Trophoblast cell (in vitro differentiated cells and primary cell): ENCODE results near the gene MAFB.

ENCODE experiments used
- DNase-seq, 2 donors: peaks; one replicate each; pipeline ENCODE4 v3.0.0-alpha.2; 2016
- H2AFZ ChIP-seq: 2 replicates; pipeline ENCODE4 v1.6.1; 2013; ENCODE audit warnings: low read length, moderate library complexity, mild to moderate bottlenecking; ENCODE audit not compliant: insufficient read depth, poor library complexity
- H2AK5ac ChIP-seq: 2 replicates; pipeline ENCODE4 v1.6.1; 2013; ENCODE audit warnings: mild to moderate bottlenecking, low read length
- H2BK120ac ChIP-seq: 2 replicates; pipeline ENCODE4 v1.6.1; 2013; ENCODE audit warnings: low read length, mild to moderate bottlenecking, moderate library complexity; ENCODE audit not compliant: insufficient read depth, poor library complexity
- H2BK12ac ChIP-seq: 2 replicates; pipeline ENCODE4 v1.6.1; 2013; ENCODE audit warnings: mild to moderate bottlenecking, low read length, moderate library complexity
- H2BK5ac ChIP-seq: 2 replicates; pipeline ENCODE4 v1.6.1; 2013; ENCODE audit warnings: low read length, low read depth, moderate library complexity, mild to moderate bottlenecking; ENCODE audit not compliant: poor library complexity
- H3K14ac ChIP-seq: 2 replicates; pipeline ENCODE4 v1.6.1; 2013; ENCODE audit warnings: mild to moderate bottlenecking, low read length
- H3K18ac ChIP-seq: 2 replicates; pipeline ENCODE4 v1.6.1; 2013; ENCODE audit warnings: mild to moderate bottlenecking, low read length
- H3K23ac ChIP-seq: 2 replicates; pipeline ENCODE4 v1.6.1; 2013; ENCODE audit warnings: low read length
- H3K27ac ChIP-seq: 2 replicates; pipeline ENCODE4 v1.5.1; 2013; ENCODE audit warnings: low read depth, mild to moderate bottlenecking, inconsistent platforms, low read length, moderate library complexity
- H3K27me3 ChIP-seq: 2 replicates; pipeline ENCODE4 v1.6.1; 2013; ENCODE audit warnings: inconsistent platforms, mild to moderate bottlenecking, low read length, moderate library complexity; ENCODE audit not compliant: insufficient read depth
- H3K36me3 ChIP-seq, 2 experiments: 1 replicate in 1 of 2; 2 replicates in 1 of 2; pipeline ENCODE4 v1.6.1; 2013; ENCODE audit warnings: low read length in 2 of 2, mild to moderate bottlenecking in 2 of 2, moderate library complexity in 1 of 2; ENCODE audit not compliant: insufficient read depth in 2 of 2, control insufficient read depth in 1 of 2
- H3K4ac ChIP-seq: 2 replicates; pipeline ENCODE4 v1.6.1; 2013; ENCODE audit warnings: low read depth, mild to moderate bottlenecking, low read length, moderate library complexity
- H3K4me1 ChIP-seq, 2 experiments: 1 replicate in 1 of 2; 2 replicates in 1 of 2; pipeline ENCODE4 v1.6.1; 2013; ENCODE audit warnings: low read length in 2 of 2, mild to moderate bottlenecking in 2 of 2, moderate library complexity in 1 of 2; ENCODE audit not compliant: insufficient read depth in 2 of 2, control insufficient read depth in 1 of 2
- H3K4me2 ChIP-seq: 2 replicates; pipeline ENCODE4 v1.6.1; 2013; ENCODE audit warnings: inconsistent platforms, mild to moderate bottlenecking, low read length, moderate library complexity
- H3K4me3 ChIP-seq: 2 replicates; pipeline ENCODE4 v1.5.1; 2013; ENCODE audit warnings: mild to moderate bottlenecking, low read depth, low read length, inconsistent platforms
- H3K79me1 ChIP-seq: one replicate; pipeline ENCODE4 v1.6.1; 2013; ENCODE audit warnings: low read length
- H3K79me2 ChIP-seq: 2 replicates; pipeline ENCODE4 v1.6.1; 2013; ENCODE audit warnings: low read length, mild to moderate bottlenecking; ENCODE audit not compliant: control insufficient read depth, insufficient read depth, poor library complexity
- H3K9ac ChIP-seq: 2 replicates; pipeline ENCODE4 v1.6.1; 2013; ENCODE audit warnings: mild to moderate bottlenecking, low read length
- H3K9me3 ChIP-seq: 2 replicates; pipeline ENCODE4 v1.6.1; 2013; ENCODE audit warnings: low read depth, mild to moderate bottlenecking, control low read depth, inconsistent platforms, low read length; ENCODE audit not compliant: insufficient read depth
- H4K12ac ChIP-seq: 2 replicates; pipeline ENCODE4 v1.6.1; 2013; ENCODE audit warnings: low read depth, mild to moderate bottlenecking, low read length, moderate library complexity
- H4K8ac ChIP-seq: 2 replicates; pipeline ENCODE4 v1.6.1; 2013; ENCODE audit warnings: low read depth, mild to moderate bottlenecking, low read length, moderate library complexity
- H4K91ac ChIP-seq: one replicate; pipeline ENCODE4 v1.6.1; 2013; ENCODE audit warnings: low read depth, mild to moderate bottlenecking, low read length, moderate library complexity
- WGBS: extraction: QIAGEN DNeasy Blood & Tissue Kit; methylation state at CpG from one replicate; pipeline ENCODE4 v1.1.7; 2013; ENCODE audit warnings: missing lambda C conversion rate; ENCODE audit not compliant: insufficient read length, insufficient coverage; ENCODE audit errors: extremely low coverage; 5-methylcytosine and 5-hydroxymethylcytosine counted together

Gene MAFB

DNA sequence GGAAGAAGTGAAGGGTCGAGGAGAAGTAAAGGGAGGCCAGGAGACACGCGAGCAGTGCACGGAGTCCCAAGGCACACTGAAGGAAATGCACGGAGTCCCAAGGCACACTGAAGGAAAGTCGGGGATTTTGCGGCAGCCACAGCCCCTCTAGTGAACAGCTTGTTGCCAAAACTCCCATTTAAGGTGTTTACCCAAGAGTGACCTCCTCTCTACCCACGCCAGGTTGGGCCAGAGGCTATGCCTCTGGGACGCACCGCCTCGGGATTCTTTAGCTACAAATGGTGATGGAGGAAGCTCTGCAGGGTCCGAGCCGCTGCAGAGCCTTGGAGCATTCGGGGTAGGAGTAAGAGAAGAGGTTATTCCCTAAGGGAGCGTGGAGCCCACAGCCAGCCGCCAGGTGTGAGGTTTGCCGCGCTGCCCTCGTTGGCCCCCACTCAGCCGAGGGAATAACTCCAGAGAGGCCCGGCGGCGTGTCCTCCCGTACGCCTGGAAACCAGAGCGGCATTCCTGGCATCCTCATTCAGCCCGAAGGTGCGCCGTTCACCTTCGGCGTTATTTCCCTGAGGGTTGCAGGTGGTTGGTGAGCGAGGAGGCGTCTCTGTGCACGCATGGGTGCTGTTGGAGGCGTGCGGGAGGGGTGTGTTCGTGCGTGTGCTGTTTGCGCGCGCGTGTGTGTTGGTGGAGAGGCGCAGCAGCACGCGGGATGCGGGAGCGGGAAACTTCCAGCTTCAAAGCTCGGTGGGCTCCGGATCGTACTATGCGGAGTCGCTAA is 3.4 kb upstream of the MAFB start:
- no CpG with 5 or more reads among the region's 52 CpGs for WGBS
- Histone ChIP-seq H3K23ac (no peak overlapping the region), H3K9me3 (peaks cover 9% of the 10 kb centered on the region), H4K91ac (no peak overlapping the region), H3K27ac (no peak overlapping the region), H4K8ac (no peak overlapping the region), H3K4me2 (no peak overlapping the region), H3K18ac (no peak overlapping the region), H2BK12ac (no peak overlapping the region), H2AFZ (no peak overlapping the region), H3K9ac (no peak overlapping the region), H3K36me3 (no peaks in the 10 kb centered on the region), H3K4me3 (no peak overlapping the region), H3K27me3 (peaks cover 49% of the 10 kb centered on the region), H2AK5ac (no peak overlapping the region), H2BK5ac (no peak overlapping the region), H3K4ac (no peak overlapping the region), H4K12ac (no peak overlapping the region), H2BK120ac (no peak overlapping the region), H3K4me1 (peaks cover 14 to 21% of the 10 kb centered on the region in 2 experiments), H3K79me1 (peaks cover 11% of the 10 kb centered on the region), H3K14ac (no peak overlapping the region), H3K79me2 (peaks cover 16% of the 10 kb centered on the region)
- peak; percentile 82 to 89 for DNase-seq

DNA sequence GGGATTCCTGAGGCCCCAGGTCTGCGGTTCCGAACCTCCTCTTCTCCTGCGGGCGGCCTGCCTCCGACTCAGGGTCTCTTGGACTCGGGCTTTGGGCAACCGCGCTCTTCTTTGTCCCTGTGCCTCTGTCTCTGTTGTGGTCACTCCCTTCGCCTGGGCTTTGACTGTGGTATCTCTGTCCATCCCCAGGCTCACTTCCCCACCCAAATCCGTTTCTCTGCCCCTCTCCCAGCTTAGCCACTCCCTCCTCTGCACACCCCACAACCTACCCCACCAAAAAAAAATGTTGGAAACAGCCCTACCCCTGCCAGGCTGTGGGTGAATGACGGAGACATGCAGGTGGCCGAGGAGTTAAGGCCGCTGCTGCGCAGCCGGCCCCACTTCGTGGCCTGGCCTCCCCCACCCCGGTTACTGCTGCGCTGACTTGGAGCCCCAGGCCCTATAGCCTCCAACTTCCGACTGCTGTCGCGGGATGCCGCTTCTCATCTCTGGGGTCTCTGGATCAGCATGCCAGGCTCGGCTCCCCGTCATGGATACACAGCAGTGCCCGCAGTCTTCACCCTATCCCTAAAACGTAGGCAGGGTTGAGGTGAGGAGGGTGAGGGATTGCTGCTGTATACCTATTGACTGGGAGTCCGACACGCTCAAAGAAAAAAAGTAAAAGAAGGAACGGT is 2.7 kb upstream of the MAFB start:
- H3K27me3 ChIP-seq: peaks cover 52% of the 10 kb centered on the region
- H3K4me1 ChIP-seq: peaks cover 14 to 23% of the 10 kb centered on the region in 2 experiments
- H3K27ac ChIP-seq: no peak overlapping the region
- H3K79me1 ChIP-seq: peaks cover 14% of the 10 kb centered on the region
- H3K79me2 ChIP-seq: peaks cover 19% of the 10 kb centered on the region
- H3K9ac ChIP-seq: no peak overlapping the region
- H3K36me3 ChIP-seq: no peaks in the 10 kb centered on the region
- no peak overlapping the region for H2BK5ac ChIP-seq
- no peak overlapping the region for H2AFZ ChIP-seq
- H4K12ac ChIP-seq: no peak overlapping the region
- no peak overlapping the region for H3K23ac ChIP-seq
- no peak overlapping the region for H3K4ac ChIP-seq
- no peak overlapping the region for H4K8ac ChIP-seq
- no peak overlapping the region for H4K91ac ChIP-seq
- no peak overlapping the region for H2AK5ac ChIP-seq
- H2BK120ac ChIP-seq: no peak overlapping the region
- no peak overlapping the region for H2BK12ac ChIP-seq
- H3K9me3 ChIP-seq: peaks cover 9% of the 10 kb centered on the region
- no CpG with 5 or more reads among the region's 29 CpGs for WGBS
- DNase-seq: no peak
- no peak overlapping the region for H3K14ac ChIP-seq
- H3K4me2 ChIP-seq: no peak overlapping the region
- H3K4me3 ChIP-seq: no peak overlapping the region
- H3K18ac ChIP-seq: no peak overlapping the region

DNA sequence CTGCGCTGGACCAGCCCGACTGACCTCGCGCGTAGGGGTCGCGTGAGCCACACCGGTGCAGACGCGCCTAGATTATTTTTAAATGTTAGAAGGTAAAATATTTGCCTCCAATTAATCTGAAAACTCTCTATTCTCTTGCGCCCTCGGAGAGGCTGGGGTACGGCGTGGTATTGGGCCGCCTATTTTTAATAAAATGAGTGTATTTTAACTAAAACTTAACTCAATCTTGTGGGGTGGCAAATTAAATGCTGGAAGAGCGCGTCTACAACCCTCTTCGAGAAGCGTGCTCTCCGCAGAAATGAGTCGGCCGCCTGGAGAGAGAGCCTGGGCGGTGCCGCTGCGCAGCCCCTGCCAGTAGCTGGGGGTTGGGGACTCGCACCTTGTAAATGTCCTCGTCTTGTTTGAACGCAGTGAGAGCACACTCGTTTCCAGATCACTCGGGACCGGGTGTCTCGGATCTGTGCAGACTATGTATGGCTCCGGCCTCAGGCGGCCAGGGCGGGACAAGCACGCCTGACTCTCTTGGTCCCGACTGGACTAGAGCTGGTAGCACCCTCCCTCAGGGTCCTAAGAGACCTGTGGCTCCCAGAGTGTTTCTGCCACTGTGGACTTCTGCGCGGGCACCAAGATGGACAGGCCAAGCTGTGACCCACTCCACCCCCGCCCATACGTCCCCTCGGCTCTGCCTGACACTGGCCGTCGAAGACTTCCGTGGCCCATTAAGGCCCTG is 2.0 kb upstream of the MAFB start:
- Histone ChIP-seq H2AK5ac (no peak overlapping the region), H3K4ac (no peak overlapping the region), H3K23ac (no peak overlapping the region), H3K4me1 (peaks cover 14 to 23% of the 10 kb centered on the region in 2 experiments), H2BK120ac (no peak overlapping the region), H4K12ac (no peak overlapping the region), H2BK12ac (peak overlapping the region; percentile 40), H3K9me3 (peaks cover 9% of the 10 kb centered on the region), H2AFZ (peak overlapping the region; percentile 12), H3K27me3 (peaks cover 52% of the 10 kb centered on the region), H3K18ac (no peak overlapping the region), H3K4me3 (no peak overlapping the region), H3K27ac (no peak overlapping the region), H2BK5ac (no peak overlapping the region), H3K36me3 (no peaks in the 10 kb centered on the region), H3K9ac (no peak overlapping the region), H3K79me1 (peaks cover 14% of the 10 kb centered on the region), H4K8ac (no peak overlapping the region), H3K79me2 (peaks cover 19% of the 10 kb centered on the region), H3K14ac (no peak overlapping the region), H4K91ac (no peak overlapping the region), H3K4me2 (peak overlapping the region; percentile 83)
- no CpG with 5 or more reads among the region's 45 CpGs for WGBS
- no peak for DNase-seq

DNA sequence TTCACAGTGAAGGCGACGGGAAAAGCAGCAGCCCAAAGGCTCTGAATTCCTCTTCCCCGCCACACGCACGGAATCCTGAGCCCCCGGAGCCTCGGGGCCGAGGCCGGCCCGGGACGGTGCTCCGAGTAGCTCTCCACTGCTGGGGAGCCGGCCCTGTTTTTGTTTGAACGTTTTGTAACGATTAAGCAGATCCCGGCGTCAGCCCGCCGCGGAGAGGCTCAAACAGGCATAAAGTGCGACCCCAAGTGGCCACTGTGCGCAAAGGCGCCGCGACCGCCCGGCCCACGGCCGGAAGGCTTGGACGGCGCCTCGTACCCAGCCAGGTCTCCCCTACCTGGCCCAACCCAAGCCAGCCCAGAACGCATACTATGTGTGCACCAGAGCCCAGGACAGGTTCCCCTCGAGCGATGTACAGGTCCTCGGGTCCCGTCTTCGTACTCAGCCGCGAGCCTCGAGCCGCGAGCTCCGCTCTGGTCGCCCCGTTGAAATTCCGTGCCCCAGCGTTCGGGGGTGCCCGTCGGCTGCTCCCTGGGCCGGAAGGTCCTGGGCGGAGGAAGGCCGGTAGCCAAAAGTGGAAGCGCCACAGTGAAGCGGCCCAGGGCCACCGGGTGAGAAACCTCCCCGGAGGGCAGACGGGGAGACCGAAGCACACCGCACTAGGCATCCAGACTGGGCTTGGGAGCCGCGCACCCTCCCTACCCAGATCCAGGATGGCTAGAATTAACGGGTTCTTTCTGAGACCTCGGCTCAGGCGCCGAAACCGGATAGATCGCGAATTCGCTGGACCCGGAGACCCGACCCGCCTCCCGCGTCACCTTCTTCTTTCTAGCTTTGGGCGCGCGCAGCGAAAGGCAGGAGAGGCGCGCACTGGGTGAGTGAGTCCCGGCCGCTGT is 1.2 kb upstream of the MAFB start:
- peaks cover under 1 to 2% of the 10 kb centered on the region in 2 experiments for H3K36me3 ChIP-seq
- peaks cover 14 to 24% of the 10 kb centered on the region in 2 experiments for H3K4me1 ChIP-seq
- peak overlapping the region; percentile 61 for H4K12ac ChIP-seq
- H3K79me1 ChIP-seq: peaks cover 14% of the 10 kb centered on the region
- H2BK120ac ChIP-seq: peak overlapping the region; percentile 69
- no peak overlapping the region for H3K23ac ChIP-seq
- H3K79me2 ChIP-seq: peaks cover 19% of the 10 kb centered on the region
- H3K4me2 ChIP-seq: peak overlapping the region; percentile 83
- H3K9ac ChIP-seq: peak overlapping the region; percentile 80
- peak overlapping the region; percentile 68 for H3K18ac ChIP-seq
- peaks cover 9% of the 10 kb centered on the region for H3K9me3 ChIP-seq
- H2BK5ac ChIP-seq: peak overlapping the region; percentile 57
- H3K27ac ChIP-seq: peak overlapping the region; percentile 90
- peak; percentile 83 to 90 for DNase-seq
- no peak overlapping the region for H2AK5ac ChIP-seq
- peaks cover 52% of the 10 kb centered on the region for H3K27me3 ChIP-seq
- H4K8ac ChIP-seq: peak overlapping the region; percentile 43
- H3K4ac ChIP-seq: peak overlapping the region; percentile 51
- no CpG with 5 or more reads among the region's 84 CpGs for WGBS
- H3K4me3 ChIP-seq: peak overlapping the region; percentile 74
- H2BK12ac ChIP-seq: peak overlapping the region; percentile 83
- peak overlapping the region; percentile 66 for H2AFZ ChIP-seq
- peak overlapping the region; percentile 90 for H4K91ac ChIP-seq
- peak overlapping the region; percentile 83 for H3K14ac ChIP-seq
